DND-41 (cell line): ENCODE measurements around the gene MBNL3.

Experiments
- ATAC-seq: fragments of 200-7000 bp; cut with Tn5 transposase; 3 replicates; pipeline ENCODE4 v1.9.1; 2021; ENCODE audit warnings: low read depth; ENCODE audit not compliant: insufficient read depth
- DNase-seq: peaks from one replicate; pipeline ENCODE4 v3.0.0-alpha.2; 2020
- H2AFZ ChIP-seq: 2 replicates; pipeline ENCODE4 v1.6.0; 2012; ENCODE audit warnings: low read depth, low read length
- H3K27ac ChIP-seq: 2 replicates; pipeline ENCODE4 v1.5.1; 2012; ENCODE audit warnings: low read length, inconsistent platforms
- H3K27me3 ChIP-seq: fragments of 200-600 bp; sonication (generic); 2 replicates; pipeline ENCODE4 v1.6.0; 2012; ENCODE audit warnings: low read length, mild to moderate bottlenecking, inconsistent platforms; ENCODE audit not compliant: insufficient read depth, poor library complexity
- H3K36me3 ChIP-seq: 2 replicates; pipeline ENCODE4 v1.5.1; 2012; ENCODE audit warnings: low read length, inconsistent platforms; ENCODE audit not compliant: insufficient read depth
- H3K4me1 ChIP-seq: 2 replicates; pipeline ENCODE4 v1.5.1; 2012; ENCODE audit warnings: mild to moderate bottlenecking, low read length; ENCODE audit not compliant: insufficient read depth
- H3K4me2 ChIP-seq: 2 replicates; pipeline ENCODE4 v1.6.0; 2012; ENCODE audit warnings: mild to moderate bottlenecking, moderate library complexity, low read length, inconsistent platforms; ENCODE audit not compliant: insufficient read depth
- H3K4me3 ChIP-seq, 2 experiments: fragments of 200-600 bp in 1 of 2; shearing (Covaris generic) in 1 of 2; 2 replicates each; pipeline ENCODE4 v1.5.1; 2012 to 2016; ENCODE audit warnings: inconsistent platforms in 2 of 2, low read length in 2 of 2, mild to moderate bottlenecking in 2 of 2, low read depth in 1 of 2, moderate library complexity in 1 of 2
- H3K79me2 ChIP-seq: 2 replicates; pipeline ENCODE4 v1.6.0; 2012; ENCODE audit warnings: low read length, inconsistent platforms; ENCODE audit not compliant: insufficient read depth
- H3K9ac ChIP-seq: 2 replicates; pipeline ENCODE4 v1.6.0; 2012; ENCODE audit warnings: low read depth, mild to moderate bottlenecking, inconsistent platforms, low read length, moderate library complexity
- H3K9me3 ChIP-seq: 2 replicates; pipeline ENCODE4 v1.5.1; 2012; ENCODE audit warnings: low read length, moderate library complexity, mild to moderate bottlenecking, inconsistent platforms; ENCODE audit not compliant: insufficient read depth, severe bottlenecking
- H4K20me1 ChIP-seq: 2 replicates; pipeline ENCODE4 v1.6.0; 2012; ENCODE audit warnings: low read length; ENCODE audit not compliant: insufficient read depth
- EZH2 ChIP-seq: IDR thresholded peaks from 3 replicates; pipeline ENCODE4 v1.6.1; 2012; ENCODE audit warnings: borderline replicate concordance, low read depth, mild to moderate bottlenecking, moderate library complexity, low read length, inconsistent platforms; ENCODE audit not compliant: severe bottlenecking
- TF ChIP-seq, protein P1 (sequence below): IDR thresholded peaks from 2 replicates; pipeline ENCODE4 v1.5.1; 2012; ENCODE audit warnings: borderline replicate concordance, low read length, moderate library complexity, mild to moderate bottlenecking; ENCODE audit not compliant: poor library complexity, severe bottlenecking; ENCODE audit errors: extremely low read depth

MBNL3 gene

DNA sequence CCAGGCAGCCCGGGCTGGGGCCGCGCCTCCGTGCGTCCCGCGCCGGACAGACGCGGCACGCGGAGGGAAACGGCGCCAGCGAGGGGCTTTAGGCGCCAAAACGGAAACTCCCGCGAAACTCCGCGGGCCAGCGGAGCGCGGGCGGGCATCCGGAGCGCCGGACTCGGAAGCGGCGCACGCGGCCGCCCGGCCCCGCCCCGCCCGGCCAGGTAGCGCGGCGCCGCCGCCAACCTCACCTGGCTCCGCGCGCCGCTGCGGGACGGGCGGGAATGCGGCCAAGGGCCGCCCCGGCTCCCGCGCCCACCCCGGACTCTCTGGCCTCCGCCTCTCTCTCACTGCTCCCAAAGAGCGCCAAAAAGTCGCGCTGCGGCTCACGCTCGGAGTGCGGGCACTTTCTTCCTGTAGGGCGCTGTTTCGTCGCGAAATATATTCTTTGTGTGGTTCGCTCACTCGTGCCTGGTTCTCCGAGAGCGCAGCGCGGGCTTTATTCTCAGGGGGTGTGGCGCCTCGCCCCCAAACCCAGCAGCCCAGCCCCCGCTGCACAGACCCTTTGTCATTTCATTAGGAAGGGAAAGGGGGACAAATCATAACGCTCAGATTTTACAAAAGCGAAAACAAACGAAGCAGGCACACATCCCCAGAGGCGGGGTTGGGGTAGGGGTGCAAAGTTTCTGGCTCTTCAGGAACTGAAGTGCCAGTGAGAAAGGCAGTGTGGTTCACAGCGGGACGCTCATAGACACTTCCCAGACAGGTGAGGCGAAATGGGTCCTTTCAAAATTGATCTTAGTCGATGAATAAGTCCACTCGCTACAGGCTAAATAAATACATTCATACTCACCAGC is 961 bp upstream of the MBNL3 start:
- Histone ChIP-seq H3K36me3 (no peaks in the 10 kb centered on the region), H3K4me2 (peak overlapping the region; percentile 72), H3K4me3 (peak overlapping the region; percentile 70 to 78), H2AFZ (peak overlapping the region; percentile 80), H3K4me1 (peaks cover 52% of the 10 kb centered on the region), H3K27me3 (no peaks in the 10 kb centered on the region), H4K20me1 (no peaks in the 10 kb centered on the region), H3K79me2 (peaks cover 48% of the 10 kb centered on the region), H3K27ac (peak overlapping the region; percentile 94), H3K9me3 (no peaks in the 10 kb centered on the region), H3K9ac (peak overlapping the region; percentile 98)
- ATAC-seq (peak; percentile 61), DNase-seq (peak; percentile 77)
- TF ChIP-seq EZH2 = no peak
- TF ChIP-seq, protein P1, sequence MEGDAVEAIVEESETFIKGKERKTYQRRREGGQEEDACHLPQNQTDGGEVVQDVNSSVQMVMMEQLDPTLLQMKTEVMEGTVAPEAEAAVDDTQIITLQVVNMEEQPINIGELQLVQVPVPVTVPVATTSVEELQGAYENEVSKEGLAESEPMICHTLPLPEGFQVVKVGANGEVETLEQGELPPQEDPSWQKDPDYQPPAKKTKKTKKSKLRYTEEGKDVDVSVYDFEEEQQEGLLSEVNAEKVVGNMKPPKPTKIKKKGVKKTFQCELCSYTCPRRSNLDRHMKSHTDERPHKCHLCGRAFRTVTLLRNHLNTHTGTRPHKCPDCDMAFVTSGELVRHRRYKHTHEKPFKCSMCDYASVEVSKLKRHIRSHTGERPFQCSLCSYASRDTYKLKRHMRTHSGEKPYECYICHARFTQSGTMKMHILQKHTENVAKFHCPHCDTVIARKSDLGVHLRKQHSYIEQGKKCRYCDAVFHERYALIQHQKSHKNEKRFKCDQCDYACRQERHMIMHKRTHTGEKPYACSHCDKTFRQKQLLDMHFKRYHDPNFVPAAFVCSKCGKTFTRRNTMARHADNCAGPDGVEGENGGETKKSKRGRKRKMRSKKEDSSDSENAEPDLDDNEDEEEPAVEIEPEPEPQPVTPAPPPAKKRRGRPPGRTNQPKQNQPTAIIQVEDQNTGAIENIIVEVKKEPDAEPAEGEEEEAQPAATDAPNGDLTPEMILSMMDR = peak; percentile 31

DNA sequence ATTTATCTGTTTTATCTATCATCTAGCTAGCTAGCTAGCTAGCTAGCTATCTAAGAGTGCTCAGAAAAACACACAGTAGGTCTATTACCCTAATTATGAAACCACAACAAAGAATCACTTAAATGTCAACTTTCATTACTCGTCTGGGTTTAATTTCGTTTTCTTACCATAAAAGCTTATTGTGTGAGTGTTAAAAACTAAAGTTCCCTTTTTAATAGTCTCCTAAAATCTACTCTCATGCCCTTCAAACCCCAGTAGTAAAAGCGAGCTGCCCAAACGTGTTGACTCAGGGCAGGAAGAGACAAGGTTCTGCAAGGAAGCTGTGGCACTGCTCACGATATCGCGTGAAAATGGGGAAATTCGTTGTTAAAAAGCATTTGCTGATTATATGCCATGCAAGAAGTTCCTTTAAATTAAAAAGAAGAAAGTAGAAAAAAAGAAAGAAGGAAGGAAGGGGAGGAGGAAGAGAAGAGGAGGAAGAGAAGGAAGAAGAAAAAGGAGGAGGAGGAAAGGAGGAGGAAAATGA is 595 bp downstream of the MBNL3 start:
- ATAC-seq (peak; percentile 38; the same call in 2 of the 3 replicates), DNase-seq (peak; percentile 46)
- peak overlapping the region; percentile 98 for H3K9ac ChIP-seq
- no peaks in the 10 kb centered on the region for H3K27me3 ChIP-seq
- H3K4me1 ChIP-seq = peaks cover 67% of the 10 kb centered on the region
- H3K9me3 ChIP-seq = no peaks in the 10 kb centered on the region
- H3K79me2 ChIP-seq = peaks cover 64% of the 10 kb centered on the region
- H3K27ac ChIP-seq = peak overlapping the region; percentile 94
- H3K4me3 ChIP-seq = peak overlapping the region; percentile 70 to 78
- peak overlapping the region; percentile 72 for H3K4me2 ChIP-seq
- TF ChIP-seq, protein P1 = no peak
- TF ChIP-seq EZH2 = no peak
- peaks cover 5% of the 10 kb centered on the region; the same call in 1 of the 2 replicates for H4K20me1 ChIP-seq
- H2AFZ ChIP-seq = peak overlapping the region; percentile 80
- no peaks in the 10 kb centered on the region for H3K36me3 ChIP-seq

DNA sequence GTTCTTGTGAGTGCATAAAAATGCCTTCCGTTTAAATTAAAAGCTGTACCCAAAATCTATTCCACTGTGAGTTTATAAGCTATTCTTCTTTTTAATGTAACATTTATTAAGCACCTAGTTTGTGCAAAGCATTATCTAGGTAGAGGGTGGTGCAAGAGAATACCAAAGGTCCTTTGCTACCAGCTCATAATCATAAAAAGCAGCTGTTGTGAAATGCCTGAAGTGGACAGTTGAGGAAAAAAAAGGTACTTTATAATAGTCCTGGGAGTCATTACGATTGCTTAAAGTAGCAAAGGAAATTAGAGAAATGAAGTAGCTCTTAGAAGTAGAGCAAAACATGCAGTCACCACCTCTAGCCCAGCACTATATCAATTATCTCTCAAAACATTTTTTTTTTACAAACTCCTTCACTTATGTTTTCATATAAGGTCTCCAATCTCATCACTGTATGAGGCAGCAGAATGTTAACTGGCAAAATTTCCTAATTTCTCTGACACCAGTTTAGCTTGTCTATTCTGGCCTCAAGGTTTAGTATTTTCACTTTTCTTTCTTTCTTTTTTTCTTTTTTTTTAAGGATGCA is 2.1 kb downstream of the MBNL3 start:
- no peak for DNase-seq
- Histone ChIP-seq H3K79me2 (peaks cover 79% of the 10 kb centered on the region), H3K4me1 (peaks cover 80% of the 10 kb centered on the region), H3K36me3 (no peaks in the 10 kb centered on the region), H2AFZ (no peak overlapping the region), H3K9me3 (no peaks in the 10 kb centered on the region), H3K27me3 (no peaks in the 10 kb centered on the region), H3K27ac (no peak overlapping the region), H3K4me2 (peak overlapping the region; percentile 72), H3K4me3 (0 out of 4 replicates have a peak overlapping the region, but pooled peaks of 1 of the 2 experiments have one; percentile 70), H3K9ac (peak overlapping the region; percentile 98), H4K20me1 (peaks cover 5% of the 10 kb centered on the region; the same call in 1 of the 2 replicates)
- TF ChIP-seq, protein P1 = no peak
- TF ChIP-seq EZH2 = no peak
- ATAC-seq = no peak
